ENCODE measurements around the gene INPP1.

INPP1 gene

DNA sequence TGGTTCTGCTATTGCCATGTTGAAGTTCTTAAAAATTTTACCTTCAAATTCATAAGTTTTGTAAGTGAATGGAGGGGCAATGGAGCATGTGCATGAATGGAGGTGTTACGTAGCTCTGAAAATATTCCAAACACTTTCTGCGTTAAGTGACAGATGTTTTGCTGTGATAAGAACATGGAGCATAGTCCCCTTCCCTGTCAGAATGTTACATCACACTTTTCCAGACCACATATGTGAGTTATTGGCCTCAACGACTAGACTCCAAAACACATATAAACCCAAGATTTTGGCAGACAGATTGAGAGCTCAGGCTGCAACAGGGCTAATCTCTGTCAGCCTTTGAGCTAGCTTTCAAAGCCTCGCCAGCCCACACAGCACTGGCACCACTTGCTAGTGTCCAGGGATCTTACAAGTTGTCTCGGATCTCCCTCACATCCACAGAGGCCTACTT is 37.6 kb downstream of the INPP1 start:
- no peaks in the 10 kb centered on the region for H3K4me1 ChIP-seq (ENCODE audit: insufficient read depth, low read length, poor library complexity, severe bottlenecking)
- no peaks in the 10 kb centered on the region for H3F3A ChIP-seq (ENCODE audit: low read depth)
- no peak overlapping the region for H2AFZ ChIP-seq (ENCODE audit: low read length)
- no peaks in the 10 kb centered on the region for H3K27me3 ChIP-seq (ENCODE audit: insufficient read depth, low read length, poor library complexity, severe bottlenecking)
- no peak overlapping the region for H3K4me2 ChIP-seq (ENCODE audit: low read depth, low read length, poor library complexity, severe bottlenecking)
- no peak overlapping the region for H3K9ac ChIP-seq (ENCODE audit: low read depth, low read length, poor library complexity, severe bottlenecking)
- no peak overlapping the region for H3K4me3 ChIP-seq (ENCODE audit: low read length, poor library complexity, severe bottlenecking)
- H3K36me3 ChIP-seq (ENCODE audit: insufficient read depth, low read length), result no peaks in the 10 kb centered on the region
- H3K9me3 ChIP-seq (ENCODE audit: insufficient read depth, low read depth, low read length), result no peaks in the 10 kb centered on the region
- H4K20me1 ChIP-seq (ENCODE audit: insufficient read depth, low read length, poor library complexity, severe bottlenecking), result no peaks in the 10 kb centered on the region
- H3K9me2 ChIP-seq (replicated peaks; ENCODE audit: low read depth, low read length), result no peaks in the 10 kb centered on the region
- TF ChIP-seq, protein P1, sequence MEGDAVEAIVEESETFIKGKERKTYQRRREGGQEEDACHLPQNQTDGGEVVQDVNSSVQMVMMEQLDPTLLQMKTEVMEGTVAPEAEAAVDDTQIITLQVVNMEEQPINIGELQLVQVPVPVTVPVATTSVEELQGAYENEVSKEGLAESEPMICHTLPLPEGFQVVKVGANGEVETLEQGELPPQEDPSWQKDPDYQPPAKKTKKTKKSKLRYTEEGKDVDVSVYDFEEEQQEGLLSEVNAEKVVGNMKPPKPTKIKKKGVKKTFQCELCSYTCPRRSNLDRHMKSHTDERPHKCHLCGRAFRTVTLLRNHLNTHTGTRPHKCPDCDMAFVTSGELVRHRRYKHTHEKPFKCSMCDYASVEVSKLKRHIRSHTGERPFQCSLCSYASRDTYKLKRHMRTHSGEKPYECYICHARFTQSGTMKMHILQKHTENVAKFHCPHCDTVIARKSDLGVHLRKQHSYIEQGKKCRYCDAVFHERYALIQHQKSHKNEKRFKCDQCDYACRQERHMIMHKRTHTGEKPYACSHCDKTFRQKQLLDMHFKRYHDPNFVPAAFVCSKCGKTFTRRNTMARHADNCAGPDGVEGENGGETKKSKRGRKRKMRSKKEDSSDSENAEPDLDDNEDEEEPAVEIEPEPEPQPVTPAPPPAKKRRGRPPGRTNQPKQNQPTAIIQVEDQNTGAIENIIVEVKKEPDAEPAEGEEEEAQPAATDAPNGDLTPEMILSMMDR (conservative IDR thresholded peaks at IDR 0.05; ENCODE audit: low read length), result no peak
- TF ChIP-seq EZH2phosphoT487 (IDR thresholded peaks at IDR 0.05; ENCODE audit: borderline replicate concordance), result no peak
- no peaks in the 10 kb centered on the region for H3K79me2 ChIP-seq (ENCODE audit: insufficient read depth, low read length)

DNA sequence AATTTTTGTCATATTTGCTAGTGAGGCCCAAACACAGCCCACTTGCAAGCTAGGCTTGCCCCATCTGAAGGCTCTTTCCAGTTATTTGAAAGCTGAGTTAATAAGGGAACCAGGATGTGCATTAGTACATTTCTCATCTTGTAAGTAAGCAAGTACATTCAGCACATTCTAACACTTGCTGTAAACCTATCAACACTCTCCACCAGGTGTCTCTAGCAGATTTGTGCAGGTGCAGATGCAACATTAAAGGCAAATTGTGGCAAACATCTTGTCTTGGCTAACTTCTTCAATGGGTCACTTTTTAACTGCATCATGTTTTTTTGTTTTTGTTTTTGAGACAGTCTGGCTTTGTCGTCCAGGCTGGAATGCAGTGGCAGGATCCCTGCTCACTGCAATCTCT is 39.5 kb downstream of the INPP1 start:
- Histone ChIP-seq H3F3A (ENCODE audit: low read depth) (no peaks in the 10 kb centered on the region), H3K4me3 (ENCODE audit: low read length, poor library complexity, severe bottlenecking) (no peak overlapping the region), H3K4me2 (ENCODE audit: low read depth, low read length, poor library complexity, severe bottlenecking) (no peak overlapping the region), H4K20me1 (ENCODE audit: insufficient read depth, low read length, poor library complexity, severe bottlenecking) (no peaks in the 10 kb centered on the region), H3K9me3 (ENCODE audit: insufficient read depth, low read depth, low read length) (no peaks in the 10 kb centered on the region), H3K36me3 (ENCODE audit: insufficient read depth, low read length) (no peaks in the 10 kb centered on the region), H3K9ac (ENCODE audit: low read depth, low read length, poor library complexity, severe bottlenecking) (no peak overlapping the region), H3K27me3 (ENCODE audit: insufficient read depth, low read length, poor library complexity, severe bottlenecking) (no peaks in the 10 kb centered on the region), H3K9me2 (replicated peaks; ENCODE audit: low read depth, low read length) (no peaks in the 10 kb centered on the region), H2AFZ (ENCODE audit: low read length) (no peak overlapping the region), H3K4me1 (ENCODE audit: insufficient read depth, low read length, poor library complexity, severe bottlenecking) (no peaks in the 10 kb centered on the region), H3K79me2 (ENCODE audit: insufficient read depth, low read length) (no peaks in the 10 kb centered on the region)
- no peak for TF ChIP-seq EZH2phosphoT487 (IDR thresholded peaks at IDR 0.05; ENCODE audit: borderline replicate concordance)
- TF ChIP-seq, protein P1 (conservative IDR thresholded peaks at IDR 0.05; ENCODE audit: low read length), result peak; percentile 81

DNA sequence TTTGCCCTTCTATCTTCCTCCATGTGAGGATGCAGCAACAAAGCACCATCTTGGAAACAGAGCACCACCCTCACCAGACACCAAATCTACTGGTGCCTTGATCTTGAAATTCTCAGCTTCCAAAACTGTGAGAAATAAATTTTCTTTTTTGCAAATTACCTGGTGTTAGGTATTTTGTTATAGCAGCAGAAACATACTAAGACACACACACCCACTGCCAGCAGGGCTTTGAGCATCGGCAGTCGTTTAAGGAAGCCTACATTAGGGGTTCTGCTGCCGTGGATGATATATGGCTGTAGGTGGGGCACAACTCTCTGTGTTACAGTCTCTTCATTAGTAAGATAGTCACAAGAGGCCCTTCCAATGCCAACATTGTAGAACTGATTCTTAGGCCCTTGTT is 44.0 kb downstream of the INPP1 start:
- H3K4me3 ChIP-seq (ENCODE audit: low read length, poor library complexity, severe bottlenecking), result no peak overlapping the region
- H3K9me2 ChIP-seq (replicated peaks; ENCODE audit: low read depth, low read length), result no peaks in the 10 kb centered on the region
- H3K36me3 ChIP-seq (ENCODE audit: insufficient read depth, low read length), result no peaks in the 10 kb centered on the region
- TF ChIP-seq EZH2phosphoT487 (IDR thresholded peaks at IDR 0.05; ENCODE audit: borderline replicate concordance), result no peak
- TF ChIP-seq, protein P1 (conservative IDR thresholded peaks at IDR 0.05; ENCODE audit: low read length), result no peak
- H3K27me3 ChIP-seq (ENCODE audit: insufficient read depth, low read length, poor library complexity, severe bottlenecking), result no peaks in the 10 kb centered on the region
- no peaks in the 10 kb centered on the region for H3K9me3 ChIP-seq (ENCODE audit: insufficient read depth, low read depth, low read length)
- no peaks in the 10 kb centered on the region for H3F3A ChIP-seq (ENCODE audit: low read depth)
- H4K20me1 ChIP-seq (ENCODE audit: insufficient read depth, low read length, poor library complexity, severe bottlenecking), result no peaks in the 10 kb centered on the region
- H3K79me2 ChIP-seq (ENCODE audit: insufficient read depth, low read length), result no peaks in the 10 kb centered on the region
- no peak overlapping the region for H2AFZ ChIP-seq (ENCODE audit: low read length)
- no peaks in the 10 kb centered on the region for H3K4me1 ChIP-seq (ENCODE audit: insufficient read depth, low read length, poor library complexity, severe bottlenecking)
- H3K4me2 ChIP-seq (ENCODE audit: low read depth, low read length, poor library complexity, severe bottlenecking), result no peak overlapping the region
- H3K9ac ChIP-seq (ENCODE audit: low read depth, low read length, poor library complexity, severe bottlenecking), result no peak overlapping the region

Data from Loucy (cell line).